Left cardiac atrium (tissue), 4 donors: ENCODE measurements around the gene RTN4RL1. TPM values are rescaled to one million over a fixed set of nuclear protein-coding genes. Genes with fewer than 3 reads are reported as not detected.
A peak's percentile ranks its signal among the peaks of the same experiment; 100 is the strongest.
"Not testable (repeated sequence)": the region's sequence is repeated elsewhere in the genome, so short reads cannot be mapped to it uniquely, and the experiment has no call there.

Source experiments
- ATAC-seq, 2 donors: fragments of 200-7000 bp; cut with Tn5 transposase; one replicate each; pipeline ENCODE4 v1.9.1; 2020; ENCODE audit warnings: mild to moderate bottlenecking in 2 of 2, moderate library complexity in 2 of 2
- DNase-seq: peaks from one replicate; pipeline ENCODE4 v3.0.0-alpha.2; 2020
- intact Hi-C, 2 donors: fragments of 100-400 bp; cut with DNase I; formaldehyde crosslinking; loops; one replicate each; pipeline versions ENCODE4 v1.14.1 to v1.15.1; 2022 to 2023
- microRNA-seq, 2 donors: library from miRNA; unstranded; fragments of <30 nt; microRNA quantifications; one replicate each; pipeline ENCODE4 v1.2.0, GENCODE V29; 2020
- total RNA-seq, 2 donors: library from RNA; stranded (reverse); fragmentation: NEBNext Ultra II Directional; extraction: Animal tissue kit (Norgen Biotek cat#: 25700); gene quantifications; one replicate each; pipeline ENCODE4 v1.2.1, GENCODE V29; 2021
- donor health status: DM: no; HTN: yes; CAD: no.
- donor health status: DM: no; HTN: yes; CAD: no; lungs with severe emphysema.
- donor health status: DM: yes; HTN: yes; CAD: no.
- donor health status: Dilated cardiomyopathy.

RTN4RL1 gene
- total RNA-seq, 2 donors from 2014 or later: 6.2 to 7.6 TPM

GRCh38 chr17:1899403-1900000 is 125.6 kb downstream of the RTN4RL1 start:
- DNase-seq (no peak), ATAC-seq (no peak)
- intact Hi-C loops: no loop called here

GRCh38 chr17:1898872-1899271 is 126.3 kb downstream of the RTN4RL1 start:
- intact Hi-C loops: no loop called here
- ATAC-seq (no peak), DNase-seq (no peak)

GRCh38 chr17:1898332-1898731 is 126.8 kb downstream of the RTN4RL1 start:
- ATAC-seq (no peak), DNase-seq (no peak)
- intact Hi-C loops: no loop called here

- no peak for DNase-seq
- intact Hi-C loops: no loop called here
- no peak for ATAC-seq
Measured at GRCh38 chr17:1897105-1897656, 128.0 kb downstream of the RTN4RL1 start.

- intact Hi-C loops: no loop called here
- DNase-seq (no peak), ATAC-seq (no peak)
Measured at GRCh38 chr17:1896243-1897104, 128.7 kb downstream of the RTN4RL1 start.

- intact Hi-C loops, DNase-seq, ATAC-seq: not testable (repeated sequence)
Measured at GRCh38 chr17:1895479-1895878, 129.7 kb downstream of the RTN4RL1 start.

GRCh38 chr17:1894753-1895339 is 130.3 kb downstream of the RTN4RL1 start:
- ATAC-seq (no peak), DNase-seq (no peak)
- intact Hi-C loops: no loop called here

GRCh38 chr17:1890758-1891450 is 134.2 kb downstream of the RTN4RL1 start:
- intact Hi-C loops: no loop called here
- DNase-seq (no peak), ATAC-seq (no peak)

GRCh38 chr17:1888741-1889140 is 136.4 kb downstream of the RTN4RL1 start:
- DNase-seq (peak; percentile 71), ATAC-seq (peak; percentile 85 to 87)
- intact Hi-C loops: loop anchor here in 1 of 2 donors (2.0 kb wide), 1 partner anchor 102 kb away; no protein-coding TSS in a partner anchor

Small RNA genes lying within 50 kb of the gene (microRNA-seq; reads per million reads assigned to microRNA genes)
- gene MIR132 (401 to 758 reads per million in 2 donors), gene MIR212 (14.9 to 56.7 reads per million in 2 donors)

Other genes starting within 250 kb of the RTN4RL1 start
- gene SMYD4, start 195.4 kb downstream of the RTN4RL1 start, total RNA-seq: 10 to 100 TPM; 10.6 to 17.6 TPM
- 10 to 100 TPM; 61.8 to 95.1 TPM for gene RPA1, start 195.3 kb downstream of the RTN4RL1 start, total RNA-seq
- gene DPH1, start 4.8 kb upstream of the RTN4RL1 start, total RNA-seq: 10 to 100 TPM; 21.2 to 30.8 TPM
- gene OVCA2, start 16.7 kb upstream of the RTN4RL1 start, total RNA-seq: 10 to 100 TPM; 15.4 to 26.5 TPM
- 10 to 100 TPM; 20.6 to 22.1 TPM for gene HIC1, start 29.8 kb upstream of the RTN4RL1 start, total RNA-seq